Measurements from ENCODE around the gene RAB36. TPM values are rescaled to one million over a fixed set of nuclear protein-coding genes. Genes with fewer than 3 reads are reported as not detected.
A peak's percentile ranks its signal among the peaks of the same experiment; 100 is the strongest.

RAB36 gene
- total RNA-seq, 1 experiment from 2014 or later: 1.4 TPM

DNA sequence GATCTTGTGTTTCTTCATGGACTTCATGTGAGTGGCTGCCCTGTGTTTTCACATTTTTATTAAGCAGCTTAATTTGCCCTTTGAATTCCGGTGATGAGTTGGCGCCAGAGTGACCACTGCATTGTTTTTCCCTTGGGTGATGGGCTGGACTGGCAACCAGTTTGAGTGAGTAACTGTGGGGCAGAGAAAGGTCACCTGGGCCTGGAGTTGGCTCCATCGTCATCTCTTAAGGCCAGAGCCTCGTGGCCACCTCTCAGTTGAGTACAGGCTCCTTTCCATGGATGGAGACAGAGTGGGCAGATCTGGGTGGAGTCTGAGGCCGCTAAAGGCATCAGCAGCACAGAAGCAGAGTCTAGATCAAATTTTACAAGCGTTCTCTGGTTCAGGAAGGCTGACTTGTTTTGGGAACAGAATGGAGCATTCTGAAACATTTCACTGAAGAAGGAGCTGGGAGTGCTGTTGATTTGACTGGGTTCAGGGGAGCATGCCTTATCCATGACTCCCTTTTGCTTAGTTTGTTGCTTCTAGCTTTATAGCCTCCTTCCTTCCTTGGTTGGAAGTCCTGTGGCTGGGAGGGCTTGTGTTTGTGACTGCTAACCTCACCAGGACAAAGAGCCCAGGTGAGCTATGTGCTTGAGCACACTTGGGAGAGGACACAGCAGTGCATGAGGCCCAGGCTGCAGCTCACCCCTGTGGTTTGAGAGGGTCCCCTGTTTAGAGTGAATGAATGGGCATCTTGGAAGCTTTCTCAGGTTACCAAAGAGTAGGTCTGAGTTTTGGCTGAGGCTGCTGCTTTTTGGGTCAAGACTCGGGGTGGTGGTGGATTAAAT lies 42.8 kb downstream of the RAB36 start:
- H3K4ac ChIP-seq (ENCODE audit: low read depth, low read length): no peak overlapping the region
- no peak overlapping the region for H4K5ac ChIP-seq (ENCODE audit: insufficient read length, low read depth, low read length)
- H3K79me2 ChIP-seq (ENCODE audit: insufficient read depth, low read length): peaks cover 63% of the 10 kb centered on the region; the same call in 1 of the 2 replicates
- no peak overlapping the region for H2BK12ac ChIP-seq (ENCODE audit: insufficient read length, low read depth, low read length)
- DNase-seq: no peak
- H2AFZ ChIP-seq (ENCODE audit: low read length): no peak overlapping the region
- no peak overlapping the region for H2BK15ac ChIP-seq (ENCODE audit: low read depth, low read length)
- no peak overlapping the region for H2BK120ac ChIP-seq (ENCODE audit: low read depth, low read length, poor library complexity, severe bottlenecking)
- no peak overlapping the region for H2BK20ac ChIP-seq (ENCODE audit: low read depth, low read length, poor library complexity, severe bottlenecking)
- no peak overlapping the region for H2BK5ac ChIP-seq (ENCODE audit: insufficient read length, low read length)
- Mint-ChIP-seq H3K4me3 (no peak overlapping the region; a peak in 1 of 5 replicates), H3K27me3 (ENCODE audit: low read depth) (no peaks in the 10 kb centered on the region), H3K27ac (peak overlapping the region; percentile 45 to 88 (median 73); a peak in 5 of 7 replicates), H3K36me3 (ENCODE audit: insufficient read depth in 1 of 3, low read depth in 3 of 3) (peaks cover 13 to 51% (median 34%) of the 10 kb centered on the region in 3 experiments), H3K9me3 (no peaks in the 10 kb centered on the region; a peak in 1 of 5 replicates), H3K4me1 (peaks cover 68 to 78% of the 10 kb centered on the region in 2 experiments)
- H3K4me1 ChIP-seq (ENCODE audit: insufficient read depth, low read length): peaks cover 10% of the 10 kb centered on the region; the same call in 1 of the 2 replicates
- no peak overlapping the region for H3K4me2 ChIP-seq (ENCODE audit: insufficient read depth, insufficient read length, low read length)
- H3T11ph ChIP-seq (ENCODE audit: low read length): no peak overlapping the region
- H4K20me1 ChIP-seq (ENCODE audit: control insufficient read depth, insufficient read depth, insufficient read length): peaks cover 2% of the 10 kb centered on the region
- H3K27ac ChIP-seq (ENCODE audit: insufficient read length, low read depth, low read length): no peak overlapping the region
- no peak overlapping the region for H3K9ac ChIP-seq (ENCODE audit: extremely low read depth, insufficient read length, low read length)
- H3K14ac ChIP-seq (ENCODE audit: insufficient read depth, low read length): no peak overlapping the region
- TF ChIP-seq, protein P1, sequence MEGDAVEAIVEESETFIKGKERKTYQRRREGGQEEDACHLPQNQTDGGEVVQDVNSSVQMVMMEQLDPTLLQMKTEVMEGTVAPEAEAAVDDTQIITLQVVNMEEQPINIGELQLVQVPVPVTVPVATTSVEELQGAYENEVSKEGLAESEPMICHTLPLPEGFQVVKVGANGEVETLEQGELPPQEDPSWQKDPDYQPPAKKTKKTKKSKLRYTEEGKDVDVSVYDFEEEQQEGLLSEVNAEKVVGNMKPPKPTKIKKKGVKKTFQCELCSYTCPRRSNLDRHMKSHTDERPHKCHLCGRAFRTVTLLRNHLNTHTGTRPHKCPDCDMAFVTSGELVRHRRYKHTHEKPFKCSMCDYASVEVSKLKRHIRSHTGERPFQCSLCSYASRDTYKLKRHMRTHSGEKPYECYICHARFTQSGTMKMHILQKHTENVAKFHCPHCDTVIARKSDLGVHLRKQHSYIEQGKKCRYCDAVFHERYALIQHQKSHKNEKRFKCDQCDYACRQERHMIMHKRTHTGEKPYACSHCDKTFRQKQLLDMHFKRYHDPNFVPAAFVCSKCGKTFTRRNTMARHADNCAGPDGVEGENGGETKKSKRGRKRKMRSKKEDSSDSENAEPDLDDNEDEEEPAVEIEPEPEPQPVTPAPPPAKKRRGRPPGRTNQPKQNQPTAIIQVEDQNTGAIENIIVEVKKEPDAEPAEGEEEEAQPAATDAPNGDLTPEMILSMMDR (conservative IDR thresholded peaks at IDR 0.05): no peak
- H3K9me3 ChIP-seq (ENCODE audit: control insufficient read depth, low read depth, low read length): no peaks in the 10 kb centered on the region
- peaks cover 2% of the 10 kb centered on the region for H3K23me2 ChIP-seq (ENCODE audit: insufficient read length, low read depth, low read length, poor library complexity, severe bottlenecking)
- H4K8ac ChIP-seq (replicated peaks; ENCODE audit: insufficient read length, low read depth, low read length): no peak overlapping the region
- no peak overlapping the region for H4K91ac ChIP-seq (ENCODE audit: insufficient read length, low read depth, low read length)
- peaks cover 14% of the 10 kb centered on the region for H3K79me1 ChIP-seq (ENCODE audit: insufficient read depth, low read depth, low read length, poor library complexity, severe bottlenecking)
- WGBS (ENCODE audit: extremely low coverage, insufficient read length, low lambda C conversion rate): no CpG with 5 or more reads among the region's 7 CpGs
- H3K56ac ChIP-seq (ENCODE audit: insufficient read length, low read depth, low read length): no peak overlapping the region
- H3K27me3 ChIP-seq (ENCODE audit: insufficient read depth, low read length): no peaks in the 10 kb centered on the region
- no peak overlapping the region for H3K23ac ChIP-seq (ENCODE audit: insufficient read length, low read depth, low read length)
- H3K18ac ChIP-seq (ENCODE audit: insufficient read length, low read depth, low read length): no peak overlapping the region
- no peak overlapping the region for H2AK5ac ChIP-seq (ENCODE audit: insufficient read length, low read length)
